IMR-90 (cell line): ENCODE measurements around the gene B3GAT3.

Experiments used
- CHD1 ChIP-seq: IDR thresholded peaks from 2 replicates; pipeline ENCODE4 v1.6.1; 2012; ENCODE audit warnings: low read depth, low read length, improper control_type of control experiment
- CTCF ChIP-seq: conservative IDR thresholded peaks from 2 replicates; pipeline ENCODE4 v1.5.1; 2012; ENCODE audit warnings: mild to moderate bottlenecking, low read depth, low read length, improper control_type of control experiment
- ELK1 ChIP-seq: fragments of 150-350 bp; IDR thresholded peaks from 2 replicates; pipeline ENCODE4 v1.6.1; 2016; ENCODE audit warnings: low read depth, mild to moderate bottlenecking, low read length, moderate library complexity, borderline replicate concordance
- FOS ChIP-seq: fragments of 150-350 bp; IDR thresholded peaks from 2 replicates; pipeline ENCODE4 v1.6.1; 2016; ENCODE audit warnings: low read depth, low read length
- MAFK ChIP-seq: IDR thresholded peaks from 2 replicates; pipeline ENCODE4 v1.6.1; 2012; ENCODE audit warnings: low read depth, low read length, improper control_type of control experiment
- MXI1 ChIP-seq: IDR thresholded peaks from 2 replicates; pipeline ENCODE4 v1.6.1; 2012; ENCODE audit warnings: low read depth, mild to moderate bottlenecking, low read length, moderate library complexity, borderline replicate concordance
- POLR2A ChIP-seq: IDR thresholded peaks from 2 replicates; pipeline ENCODE4 v1.6.1; 2012; ENCODE audit warnings: mild to moderate bottlenecking, low read depth, low read length
- RAD21 ChIP-seq: IDR thresholded peaks from 2 replicates; pipeline ENCODE4 v1.6.1; 2012; ENCODE audit warnings: low read length, improper control_type of control experiment
- RCOR1 ChIP-seq: IDR thresholded peaks from 2 replicates; pipeline ENCODE4 v1.6.1; 2012; ENCODE audit warnings: mild to moderate bottlenecking, low read length, improper control_type of control experiment; ENCODE audit not compliant: insufficient replicate concordance
- RFX5 ChIP-seq: IDR thresholded peaks from 2 replicates; pipeline ENCODE4 v1.8.0; 2012; ENCODE audit warnings: low read depth, mild to moderate bottlenecking, low read length, moderate library complexity
- SMC3 ChIP-seq: fragments of 150-350 bp; IDR thresholded peaks from 2 replicates; pipeline ENCODE4 v1.6.1; 2016; ENCODE audit warnings: low read depth, mild to moderate bottlenecking, antibody characterized with exemption, low read length, moderate library complexity

- TF ChIP-seq POLR2A (no peak), RAD21 (no peak), CTCF (no peak), RFX5 (no peak), SMC3 (no peak), ELK1 (no peak), FOS (no peak), CHD1 (no peak), RCOR1 (no peak), MAFK (no peak), MXI1 (no peak)
Measured at GRCh38 chr11:62603072-62603408, 18.7 kb downstream of the B3GAT3 start.
